ENCODE measurements around the gene RBM33. TPM values are rescaled to one million over a fixed set of nuclear protein-coding genes. Genes with fewer than 3 reads are reported as not detected.

RBM33 gene
- polyA plus RNA-seq, 1 donor (not counting 4 experiments of a cell fraction or from before 2014, with no cell fraction given): 8.9 TPM

DNA sequence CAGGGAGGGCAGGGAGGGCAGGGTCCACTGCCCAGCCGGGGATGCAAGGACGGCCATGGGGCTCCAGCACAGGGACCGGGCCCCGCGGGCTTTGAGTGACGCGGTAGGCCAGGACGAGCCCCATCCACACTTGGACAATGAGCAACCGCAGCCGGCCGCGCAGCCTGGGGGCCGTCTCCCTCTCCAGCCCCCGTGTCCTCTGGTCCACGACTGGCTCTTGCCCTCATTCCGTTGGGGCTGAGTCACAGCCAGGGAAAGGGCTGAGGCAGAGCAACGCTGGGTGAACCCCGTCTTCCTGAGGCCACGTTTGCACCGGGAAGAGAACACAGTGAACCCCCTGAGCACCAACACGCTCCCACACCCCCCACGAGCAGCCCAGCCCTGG, 144.1 kb downstream of the RBM33 start:
- Histone ChIP-seq H3K4me1 (ENCODE audit: control insufficient read depth, extremely low read depth, insufficient read depth, low read length) (peaks cover 10% of the 10 kb centered on the region), H3K4me2 (ENCODE audit: control insufficient read depth, extremely low read depth, insufficient read depth, low read depth, low read length) (peak overlapping the region; percentile 22), H3K9me3 (ENCODE audit: control insufficient read depth, low read depth, low read length) (peaks cover 2% of the 10 kb centered on the region), H3K79me2 (ENCODE audit: control insufficient read depth, insufficient read depth, low read length) (no peaks in the 10 kb centered on the region), H3K9ac (ENCODE audit: control insufficient read depth, extremely low read depth, insufficient read depth, low read length) (no peak overlapping the region), H3K4me3 (ENCODE audit: control insufficient read depth in 2 of 3, extremely low read depth in 1 of 3, insufficient read depth in 2 of 3, low read depth in 1 of 3, low read length in 3 of 3) (no peak overlapping the region), H3K27me3 (ENCODE audit: control insufficient read depth, extremely low read depth, insufficient read depth, low read length) (peaks cover 9% of the 10 kb centered on the region), H4K20me1 (ENCODE audit: control insufficient read depth, extremely low read depth, insufficient read depth, low read length) (no peaks in the 10 kb centered on the region), H3K27ac (ENCODE audit: control insufficient read depth, insufficient read depth, low read length) (no peak overlapping the region), H3K9me1 (ENCODE audit: control insufficient read depth, extremely low read depth, insufficient read depth, low read length) (no peaks in the 10 kb centered on the region), H2AFZ (ENCODE audit: control insufficient read depth, low read length) (peak overlapping the region; percentile 68), H3K36me3 (ENCODE audit: control insufficient read depth in 2 of 2, extremely low read depth in 1 of 2, insufficient read depth in 2 of 2, low read length in 2 of 2) (no peaks in the 10 kb centered on the region)
- TF ChIP-seq, protein P1, sequence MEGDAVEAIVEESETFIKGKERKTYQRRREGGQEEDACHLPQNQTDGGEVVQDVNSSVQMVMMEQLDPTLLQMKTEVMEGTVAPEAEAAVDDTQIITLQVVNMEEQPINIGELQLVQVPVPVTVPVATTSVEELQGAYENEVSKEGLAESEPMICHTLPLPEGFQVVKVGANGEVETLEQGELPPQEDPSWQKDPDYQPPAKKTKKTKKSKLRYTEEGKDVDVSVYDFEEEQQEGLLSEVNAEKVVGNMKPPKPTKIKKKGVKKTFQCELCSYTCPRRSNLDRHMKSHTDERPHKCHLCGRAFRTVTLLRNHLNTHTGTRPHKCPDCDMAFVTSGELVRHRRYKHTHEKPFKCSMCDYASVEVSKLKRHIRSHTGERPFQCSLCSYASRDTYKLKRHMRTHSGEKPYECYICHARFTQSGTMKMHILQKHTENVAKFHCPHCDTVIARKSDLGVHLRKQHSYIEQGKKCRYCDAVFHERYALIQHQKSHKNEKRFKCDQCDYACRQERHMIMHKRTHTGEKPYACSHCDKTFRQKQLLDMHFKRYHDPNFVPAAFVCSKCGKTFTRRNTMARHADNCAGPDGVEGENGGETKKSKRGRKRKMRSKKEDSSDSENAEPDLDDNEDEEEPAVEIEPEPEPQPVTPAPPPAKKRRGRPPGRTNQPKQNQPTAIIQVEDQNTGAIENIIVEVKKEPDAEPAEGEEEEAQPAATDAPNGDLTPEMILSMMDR (optimal IDR thresholded peaks at IDR 0.05 in 1 of 3, IDR thresholded peaks at IDR 0.05 in 1 of 3, conservative IDR thresholded peaks at IDR 0.05 in 1 of 3; ENCODE audit: extremely low read depth in 1 of 3, insufficient read depth in 2 of 3, low read length in 3 of 3): no peak
- TF ChIP-seq EZH2 (IDR thresholded peaks at IDR 0.05; ENCODE audit: low read length): no peak
- no peak for DNase-seq (ENCODE audit: low read depth, low spot score)
- dilution Hi-C loops (cut with MboI; ENCODE audit: extremely low pct_ligation_motif_present, low sequenced_read_pairs): no loop called here
- FAIRE-seq: no peak

DNA sequence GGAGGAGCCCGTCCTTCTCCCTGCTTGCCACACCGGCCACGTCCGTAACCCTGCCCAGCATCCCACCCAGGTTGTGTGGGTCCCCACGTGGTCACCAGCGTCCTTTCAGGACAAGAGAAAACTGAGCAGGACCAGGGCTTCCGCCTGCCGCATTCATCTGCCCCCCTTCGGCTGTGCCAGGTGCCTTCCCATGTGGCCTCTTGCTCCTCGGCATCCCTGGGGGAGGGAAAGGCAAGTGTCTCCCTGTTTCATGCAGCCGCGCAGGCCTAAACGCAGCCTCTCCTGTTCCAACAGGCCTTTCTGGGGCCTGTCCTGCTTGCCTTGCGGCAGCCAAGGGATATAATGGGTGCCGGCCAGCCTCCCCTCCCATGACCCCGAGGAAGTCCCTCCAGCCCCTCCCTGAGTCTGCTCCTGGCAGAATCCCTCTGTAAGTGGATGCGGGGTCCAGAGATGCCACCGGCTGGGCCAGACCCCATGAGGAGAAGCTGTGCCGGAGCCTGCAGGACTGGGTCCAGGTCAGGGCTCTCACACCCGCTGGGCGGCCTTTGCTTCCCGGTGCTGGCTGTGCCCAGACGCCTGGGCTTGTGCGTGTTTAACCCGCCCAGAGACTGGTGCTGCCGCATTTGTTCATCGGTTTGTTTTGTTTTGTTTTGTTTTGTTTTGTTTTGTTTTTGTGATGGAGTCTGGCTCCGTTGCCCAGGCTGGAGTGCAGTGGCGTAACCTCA, 144.7 kb downstream of the RBM33 start:
- Histone ChIP-seq H3K9me1 (ENCODE audit: control insufficient read depth, extremely low read depth, insufficient read depth, low read length) (no peaks in the 10 kb centered on the region), H3K9me3 (ENCODE audit: control insufficient read depth, low read depth, low read length) (peaks cover 2% of the 10 kb centered on the region), H4K20me1 (ENCODE audit: control insufficient read depth, extremely low read depth, insufficient read depth, low read length) (no peaks in the 10 kb centered on the region), H3K36me3 (ENCODE audit: control insufficient read depth in 2 of 2, extremely low read depth in 1 of 2, insufficient read depth in 2 of 2, low read length in 2 of 2) (no peaks in the 10 kb centered on the region), H3K79me2 (ENCODE audit: control insufficient read depth, insufficient read depth, low read length) (no peaks in the 10 kb centered on the region), H3K4me2 (ENCODE audit: control insufficient read depth, extremely low read depth, insufficient read depth, low read depth, low read length) (peak overlapping the region; percentile 22), H2AFZ (ENCODE audit: control insufficient read depth, low read length) (peak overlapping the region; percentile 68), H3K27me3 (ENCODE audit: control insufficient read depth, extremely low read depth, insufficient read depth, low read length) (peaks cover 9% of the 10 kb centered on the region), H3K4me1 (ENCODE audit: control insufficient read depth, extremely low read depth, insufficient read depth, low read length) (peaks cover 10% of the 10 kb centered on the region), H3K4me3 (ENCODE audit: control insufficient read depth in 2 of 3, extremely low read depth in 1 of 3, insufficient read depth in 2 of 3, low read depth in 1 of 3, low read length in 3 of 3) (no peak overlapping the region), H3K27ac (ENCODE audit: control insufficient read depth, insufficient read depth, low read length) (no peak overlapping the region), H3K9ac (ENCODE audit: control insufficient read depth, extremely low read depth, insufficient read depth, low read length) (no peak overlapping the region)
- dilution Hi-C loops (cut with MboI; ENCODE audit: extremely low pct_ligation_motif_present, low sequenced_read_pairs): no loop called here
- DNase-seq (ENCODE audit: low read depth, low spot score) (peak; percentile 36), FAIRE-seq (no peak)
- TF ChIP-seq EZH2 (IDR thresholded peaks at IDR 0.05; ENCODE audit: low read length): no peak
- TF ChIP-seq, protein P1 (optimal IDR thresholded peaks at IDR 0.05 in 1 of 3, IDR thresholded peaks at IDR 0.05 in 1 of 3, conservative IDR thresholded peaks at IDR 0.05 in 1 of 3; ENCODE audit: extremely low read depth in 1 of 3, insufficient read depth in 2 of 3, low read length in 3 of 3): no peak
